B cell (primary cell): ENCODE measurements around the gene HDAC1. TPM values are rescaled to one million over a fixed set of nuclear protein-coding genes. Genes with fewer than 3 reads are reported as not detected.

Source experiments
- ATAC-seq: fragments of 200-7000 bp; cut with Tn5 transposase; one replicate; pipeline ENCODE4 v1.10.0; 2021; ENCODE audit warnings: low read depth, mild to moderate bottlenecking, moderate number of reproducible peaks, moderate library complexity
- CTCF ChIA-PET: fragments of 350-600 bp; sonication (Branson Sonifier 250); formaldehyde crosslinking; loops from one replicate; lab custom pipeline; 2021; ENCODE audit warnings: antibody characterized with exemption, inconsistent platforms; lab: Charles Lee
- POLR2A ChIA-PET: fragments of 350-600 bp; sonication (Branson Sonifier 250); formaldehyde crosslinking; loops from one replicate; lab custom pipeline; 2021; ENCODE audit warnings: antibody characterized with exemption; lab: Charles Lee
- DNase-seq: peaks from one replicate; pipeline ENCODE4 v3.0.0; 2013
- H2AFZ ChIP-seq: 2 replicates; pipeline ENCODE4 v1.6.1; 2012; ENCODE audit warnings: mild to moderate bottlenecking, low read depth, low read length; ENCODE audit not compliant: insufficient read depth, poor library complexity, severe bottlenecking
- H3K27ac ChIP-seq, 2 donors: 1 replicate in 1 of 2; 2 replicates in 1 of 2; pipeline ENCODE4 v1.5.1; 2012 to 2013; ENCODE audit warnings: low read length in 2 of 2, mild to moderate bottlenecking in 2 of 2, moderate library complexity in 1 of 2
- H3K27me3 ChIP-seq, 4 experiments: fragments of 200-600 bp in 1 of 4; sonication (generic) in 1 of 4; replicated peaks in 1 of 4; 1 replicate in 2 of 4; 2 replicates in 2 of 4; pipeline versions ENCODE4 v1.6.1 to v1.7.0; 2013 to 2016; ENCODE audit warnings: low read length in 3 of 4, mild to moderate bottlenecking in 2 of 4, mixed read lengths in 1 of 4, moderate library complexity in 1 of 4; ENCODE audit not compliant: insufficient read depth in 4 of 4, control insufficient read depth in 3 of 4; ENCODE audit errors: control extremely low read depth in 1 of 4
- H3K36me3 ChIP-seq, 2 experiments: replicated peaks in 1 of 2; 1 replicate in 1 of 2; 2 replicates in 1 of 2; pipeline versions ENCODE4 v1.6.1 to v1.7.1; 2013; ENCODE audit warnings: low read length in 1 of 2; ENCODE audit not compliant: insufficient read depth in 2 of 2, control insufficient read depth in 1 of 2; ENCODE audit errors: control extremely low read depth in 1 of 2, extremely low read depth in 1 of 2
- H3K4me1 ChIP-seq, 2 donors: fragments of 200-600 bp in 1 of 2; sonication (generic) in 1 of 2; 1 replicate in 1 of 2; 2 replicates in 1 of 2; pipeline versions ENCODE4 v1.5.1 to v1.6.1; 2013 to 2017; ENCODE audit warnings: low read length in 2 of 2; ENCODE audit not compliant: control insufficient read depth in 2 of 2, insufficient read depth in 2 of 2
- H3K4me2 ChIP-seq: replicated peaks from 2 replicates; pipeline ENCODE3; 2012; ENCODE audit warnings: mild to moderate bottlenecking, low read depth, low read length; ENCODE audit not compliant: poor library complexity, severe bottlenecking
- H3K4me3 ChIP-seq, 5 experiments: fragments of 200-600 bp in 1 of 5; sonication (generic) in 1 of 5; 1 replicate in 3 of 5; 2 replicates in 2 of 5; pipeline versions ENCODE4 v1.5.1 to v1.7.0; 2011 to 2016; ENCODE audit warnings: low read length in 4 of 5, mild to moderate bottlenecking in 4 of 5, low read depth in 2 of 5, control low read depth in 1 of 5, moderate library complexity in 1 of 5; ENCODE audit not compliant: insufficient read depth in 1 of 5; ENCODE audit errors: control extremely low read depth in 1 of 5, extremely low read depth in 1 of 5
- H3K79me2 ChIP-seq: fragments of 200-600 bp; sonication (generic); one replicate; pipeline ENCODE4 v1.6.0; 2016; ENCODE audit warnings: low read length; ENCODE audit not compliant: control insufficient read depth, insufficient read depth
- H3K9ac ChIP-seq: fragments of 200-600 bp; sonication (generic); 2 replicates; pipeline ENCODE4 v1.6.1; 2017; ENCODE audit warnings: mild to moderate bottlenecking, low read length, moderate library complexity
- H3K9me3 ChIP-seq, 3 donors: one replicate each; pipeline versions ENCODE4 v1.6.1 to v1.7.1; 2013; ENCODE audit warnings: low read length in 2 of 3; ENCODE audit not compliant: control insufficient read depth in 2 of 3, insufficient read depth in 1 of 3; ENCODE audit errors: control extremely low read depth in 1 of 3
- H4K20me1 ChIP-seq: 2 replicates; pipeline ENCODE4 v1.6.0; 2012; ENCODE audit warnings: mild to moderate bottlenecking, low read length; ENCODE audit not compliant: insufficient read depth, control insufficient read depth, poor library complexity, severe bottlenecking
- H3K27ac Mint-ChIP-seq: one replicate; pipeline ENCODE4 v1.8.0; 2021; ENCODE audit warnings: mixed read lengths
- H3K27me3 Mint-ChIP-seq: one replicate; pipeline ENCODE4 v1.8.0; 2021; ENCODE audit warnings: mixed read lengths
- H3K4me1 Mint-ChIP-seq: one replicate; pipeline ENCODE4 v1.8.0; 2021; ENCODE audit warnings: mixed read lengths
- H3K4me3 Mint-ChIP-seq: one replicate; pipeline ENCODE4 v1.8.0; 2021; ENCODE audit warnings: mixed read lengths
- H3K9me3 Mint-ChIP-seq: one replicate; pipeline ENCODE4 v1.8.0; 2022; ENCODE audit warnings: mixed read lengths; ENCODE audit not compliant: insufficient read depth
- EZH2 ChIP-seq: IDR thresholded peaks from 2 replicates; pipeline ENCODE4 v1.6.1; 2012; ENCODE audit warnings: borderline replicate concordance, low read depth, mild to moderate bottlenecking, moderate library complexity, low read length; ENCODE audit not compliant: insufficient read depth, poor library complexity, severe bottlenecking
- WGBS: methylation state at CpG from one replicate; pipeline ENCODE4 v1.1.5; 2013; ENCODE audit warnings: missing lambda C conversion rate; ENCODE audit not compliant: insufficient coverage; 5-methylcytosine and 5-hydroxymethylcytosine counted together
- intact Hi-C: fragments of 100-400 bp; cut with micrococcal nuclease; formaldehyde crosslinking; loops from one replicate; pipeline ENCODE4 v1.10.0; 2022
- polyA plus RNA-seq: library from polyadenylated mRNA; depleted of rRNA; stranded (reverse); fragments of >200 nt; gene quantifications from 2 replicates; pipeline ENCODE4 v1.2.3, GENCODE V29; 2012
- total RNA-seq, 2 donors: library from RNA; stranded (reverse); fragments of 120-200 nt in 1 of 2; gene quantifications; 1 replicate in 1 of 2; 2 replicates in 1 of 2; pipeline versions ENCODE4 v1.2.3 to v1.2.4, GENCODE V29; 2013 to 2022
- TF ChIP-seq, protein P1 (sequence below): fragments of 200-600 bp; IDR thresholded peaks from one replicate; pipeline ENCODE4 v1.8.0; 2022; ENCODE audit warnings: antibody characterized with exemption, mild to moderate bottlenecking

The HDAC1 gene
- total and polyA plus RNA-seq, 2 donors (not counting 1 experiment from before 2014, with no cell fraction given), result 184 to 205 TPM

- ATAC-seq (no peak), DNase-seq (no peak)
- peak overlapping the region; percentile 89 for H3K4me2 ChIP-seq
- Mint-ChIP-seq H3K27ac (peak overlapping the region; percentile 92), H3K27me3 (no peaks in the 10 kb centered on the region), H3K9me3 (no peaks in the 10 kb centered on the region), H3K4me3 (peak overlapping the region; percentile 88), H3K4me1 (peaks cover 56% of the 10 kb centered on the region)
- TF ChIP-seq, protein P1, sequence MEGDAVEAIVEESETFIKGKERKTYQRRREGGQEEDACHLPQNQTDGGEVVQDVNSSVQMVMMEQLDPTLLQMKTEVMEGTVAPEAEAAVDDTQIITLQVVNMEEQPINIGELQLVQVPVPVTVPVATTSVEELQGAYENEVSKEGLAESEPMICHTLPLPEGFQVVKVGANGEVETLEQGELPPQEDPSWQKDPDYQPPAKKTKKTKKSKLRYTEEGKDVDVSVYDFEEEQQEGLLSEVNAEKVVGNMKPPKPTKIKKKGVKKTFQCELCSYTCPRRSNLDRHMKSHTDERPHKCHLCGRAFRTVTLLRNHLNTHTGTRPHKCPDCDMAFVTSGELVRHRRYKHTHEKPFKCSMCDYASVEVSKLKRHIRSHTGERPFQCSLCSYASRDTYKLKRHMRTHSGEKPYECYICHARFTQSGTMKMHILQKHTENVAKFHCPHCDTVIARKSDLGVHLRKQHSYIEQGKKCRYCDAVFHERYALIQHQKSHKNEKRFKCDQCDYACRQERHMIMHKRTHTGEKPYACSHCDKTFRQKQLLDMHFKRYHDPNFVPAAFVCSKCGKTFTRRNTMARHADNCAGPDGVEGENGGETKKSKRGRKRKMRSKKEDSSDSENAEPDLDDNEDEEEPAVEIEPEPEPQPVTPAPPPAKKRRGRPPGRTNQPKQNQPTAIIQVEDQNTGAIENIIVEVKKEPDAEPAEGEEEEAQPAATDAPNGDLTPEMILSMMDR, result no peak
- TF ChIP-seq EZH2, result no peak
- H2AFZ ChIP-seq, result no peak overlapping the region
- no peaks in the 10 kb centered on the region for H3K27me3 ChIP-seq
- H3K27ac ChIP-seq, result peak overlapping the region; percentile 40 to 49
- H3K9ac ChIP-seq, result peak overlapping the region; percentile 75
- peaks cover 35% of the 10 kb centered on the region for H4K20me1 ChIP-seq
- peaks cover 57 to 61% of the 10 kb centered on the region in 2 donors for H3K4me1 ChIP-seq
- H3K4me3 ChIP-seq, result peak overlapping the region in 4 of 5 experiments; percentile 44 to 75 (median 59)
- H3K9me3 ChIP-seq, result no peaks in the 10 kb centered on the region
- H3K36me3 ChIP-seq, result peaks cover 1 to 23% of the 10 kb centered on the region in 2 experiments
- CTCF ChIA-PET, result interaction anchor here (0.6 to 6.2 kb wide), 26 partner anchors 11 to 264 kb away, joined by 3 to 71 read pairs (median 5); partner anchors contain the start of genes CCDC28B and TMEM39B
- intact Hi-C loops, result loop anchor here (1.0 to 5.0 kb wide), 6 partner anchors 15 to 136 kb away; partner anchors contain the start of genes BSDC1, CCDC28B, EIF3I and TMEM234
- WGBS, result 35% methylated on average over 15 of the region's 15 CpGs
- POLR2A ChIA-PET, result interaction anchor here (0.6 to 3.9 kb wide), 25 partner anchors 8 to 264 kb away, joined by 3 to 53 read pairs (median 6); partner anchors contain the start of genes BSDC1, CCDC28B, FAM167B and HDAC1
- peaks cover 16% of the 10 kb centered on the region for H3K79me2 ChIP-seq
These were observed 44.7 kb downstream of the HDAC1 start for GRCh38 chr1:32336591-32336932.
